Neural cell (in vitro differentiated cells): ENCODE data around the gene LIG1.

Source experiments
- EZH2 ChIP-seq: fragments of 200-600, 300-800 bp; shearing (Covaris generic), sonication (generic); IDR thresholded peaks from 2 replicates; pipeline ENCODE4 v1.6.1; 2014; ENCODE audit warnings: antibody characterized with exemption, low read length, borderline replicate concordance, mild to moderate bottlenecking; ENCODE audit not compliant: insufficient read depth, poor library complexity, severe bottlenecking
- TAF1 ChIP-seq: IDR thresholded peaks from 2 replicates; pipeline ENCODE4 v1.6.1; 2012; ENCODE audit warnings: low read depth
- TF ChIP-seq, protein P1 (sequence below): fragments of 450-650 bp; IDR thresholded peaks from 2 replicates; pipeline ENCODE4 v1.5.1; 2014; ENCODE audit warnings: antibody characterized with exemption, mild to moderate bottlenecking, moderate library complexity; ENCODE audit not compliant: poor library complexity, severe bottlenecking
- TF ChIP-seq, protein P2 (sequence below): IDR thresholded peaks from 2 replicates; pipeline ENCODE4 v1.6.1; 2012; ENCODE audit warnings: borderline replicate concordance

DNA sequence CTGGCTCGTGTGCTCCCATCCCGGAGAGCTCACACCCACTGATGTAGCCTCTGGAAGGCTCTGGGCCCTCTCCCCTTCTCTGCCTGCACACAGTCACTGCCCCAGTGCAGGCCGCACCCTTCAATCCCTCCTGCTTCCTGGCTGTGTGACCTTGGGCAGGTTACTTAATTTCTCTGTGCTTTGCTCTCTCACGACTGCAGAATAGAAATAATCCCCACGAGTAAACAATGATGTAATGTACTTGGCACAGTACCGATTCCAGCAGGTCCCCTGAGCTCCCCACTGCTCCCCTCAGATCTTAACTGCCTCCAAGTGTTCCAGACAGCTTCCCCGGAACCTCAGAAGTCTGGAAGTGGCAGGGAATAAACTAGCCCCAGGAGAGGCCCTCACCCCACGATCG, 16.1 kb downstream of the LIG1 start:
- TF ChIP-seq, protein P1, sequence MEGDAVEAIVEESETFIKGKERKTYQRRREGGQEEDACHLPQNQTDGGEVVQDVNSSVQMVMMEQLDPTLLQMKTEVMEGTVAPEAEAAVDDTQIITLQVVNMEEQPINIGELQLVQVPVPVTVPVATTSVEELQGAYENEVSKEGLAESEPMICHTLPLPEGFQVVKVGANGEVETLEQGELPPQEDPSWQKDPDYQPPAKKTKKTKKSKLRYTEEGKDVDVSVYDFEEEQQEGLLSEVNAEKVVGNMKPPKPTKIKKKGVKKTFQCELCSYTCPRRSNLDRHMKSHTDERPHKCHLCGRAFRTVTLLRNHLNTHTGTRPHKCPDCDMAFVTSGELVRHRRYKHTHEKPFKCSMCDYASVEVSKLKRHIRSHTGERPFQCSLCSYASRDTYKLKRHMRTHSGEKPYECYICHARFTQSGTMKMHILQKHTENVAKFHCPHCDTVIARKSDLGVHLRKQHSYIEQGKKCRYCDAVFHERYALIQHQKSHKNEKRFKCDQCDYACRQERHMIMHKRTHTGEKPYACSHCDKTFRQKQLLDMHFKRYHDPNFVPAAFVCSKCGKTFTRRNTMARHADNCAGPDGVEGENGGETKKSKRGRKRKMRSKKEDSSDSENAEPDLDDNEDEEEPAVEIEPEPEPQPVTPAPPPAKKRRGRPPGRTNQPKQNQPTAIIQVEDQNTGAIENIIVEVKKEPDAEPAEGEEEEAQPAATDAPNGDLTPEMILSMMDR, result no peak
- TF ChIP-seq EZH2 (no peak), TAF1 (no peak)
- TF ChIP-seq, protein P2, sequence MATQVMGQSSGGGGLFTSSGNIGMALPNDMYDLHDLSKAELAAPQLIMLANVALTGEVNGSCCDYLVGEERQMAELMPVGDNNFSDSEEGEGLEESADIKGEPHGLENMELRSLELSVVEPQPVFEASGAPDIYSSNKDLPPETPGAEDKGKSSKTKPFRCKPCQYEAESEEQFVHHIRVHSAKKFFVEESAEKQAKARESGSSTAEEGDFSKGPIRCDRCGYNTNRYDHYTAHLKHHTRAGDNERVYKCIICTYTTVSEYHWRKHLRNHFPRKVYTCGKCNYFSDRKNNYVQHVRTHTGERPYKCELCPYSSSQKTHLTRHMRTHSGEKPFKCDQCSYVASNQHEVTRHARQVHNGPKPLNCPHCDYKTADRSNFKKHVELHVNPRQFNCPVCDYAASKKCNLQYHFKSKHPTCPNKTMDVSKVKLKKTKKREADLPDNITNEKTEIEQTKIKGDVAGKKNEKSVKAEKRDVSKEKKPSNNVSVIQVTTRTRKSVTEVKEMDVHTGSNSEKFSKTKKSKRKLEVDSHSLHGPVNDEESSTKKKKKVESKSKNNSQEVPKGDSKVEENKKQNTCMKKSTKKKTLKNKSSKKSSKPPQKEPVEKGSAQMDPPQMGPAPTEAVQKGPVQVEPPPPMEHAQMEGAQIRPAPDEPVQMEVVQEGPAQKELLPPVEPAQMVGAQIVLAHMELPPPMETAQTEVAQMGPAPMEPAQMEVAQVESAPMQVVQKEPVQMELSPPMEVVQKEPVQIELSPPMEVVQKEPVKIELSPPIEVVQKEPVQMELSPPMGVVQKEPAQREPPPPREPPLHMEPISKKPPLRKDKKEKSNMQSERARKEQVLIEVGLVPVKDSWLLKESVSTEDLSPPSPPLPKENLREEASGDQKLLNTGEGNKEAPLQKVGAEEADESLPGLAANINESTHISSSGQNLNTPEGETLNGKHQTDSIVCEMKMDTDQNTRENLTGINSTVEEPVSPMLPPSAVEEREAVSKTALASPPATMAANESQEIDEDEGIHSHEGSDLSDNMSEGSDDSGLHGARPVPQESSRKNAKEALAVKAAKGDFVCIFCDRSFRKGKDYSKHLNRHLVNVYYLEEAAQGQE, result no peak
